Fibroblast of lung (primary cell): ENCODE measurements around the gene OR1S1. TPM values are rescaled to one million over a fixed set of nuclear protein-coding genes. Genes with fewer than 3 reads are reported as not detected.

Source experiments
- DNase-seq, 2 donors: peaks; one replicate each; pipeline versions ENCODE4 v3.0.0 to v3.0.0-alpha.2; 2010; ENCODE audit warnings: low read depth in 2 of 2
- H2AFZ ChIP-seq: 2 replicates; pipeline ENCODE4 v1.5.1; 2012; ENCODE audit warnings: low read length, control low read depth, inconsistent platforms
- H3K27ac ChIP-seq: 2 replicates; pipeline ENCODE4 v1.5.1; 2011; ENCODE audit warnings: low read length, control low read depth; ENCODE audit not compliant: insufficient read depth
- H3K27me3 ChIP-seq: 2 replicates; pipeline ENCODE4 v1.5.1; 2011; ENCODE audit warnings: mild to moderate bottlenecking, low read length; ENCODE audit not compliant: control insufficient read depth, insufficient read depth
- H3K36me3 ChIP-seq: 2 replicates; pipeline ENCODE4 v1.5.1; 2011; ENCODE audit warnings: low read length; ENCODE audit not compliant: control insufficient read depth, insufficient read depth
- H3K4me1 ChIP-seq: 2 replicates; pipeline ENCODE4 v1.5.1; 2011; ENCODE audit warnings: low read length; ENCODE audit not compliant: control insufficient read depth, insufficient read depth; ENCODE audit errors: extremely low read depth
- H3K4me2 ChIP-seq: 2 replicates; pipeline ENCODE4 v1.5.1; 2011; ENCODE audit warnings: low read length, control low read depth; ENCODE audit not compliant: insufficient read depth; ENCODE audit errors: extremely low read depth
- H3K4me3 ChIP-seq, 4 experiments: fragments of 200-600 bp in 1 of 4; sonication (generic) in 1 of 4; replicated peaks in 1 of 4; 2 replicates each; pipeline ENCODE4 v1.5.1; 2011 to 2016; ENCODE audit warnings: low read length in 4 of 4, low read depth in 3 of 4, mild to moderate bottlenecking in 3 of 4, control low read depth in 2 of 4, inconsistent platforms in 1 of 4, mixed read lengths in 1 of 4; ENCODE audit not compliant: insufficient read depth in 1 of 4; ENCODE audit errors: control extremely low read depth in 1 of 4
- H3K79me2 ChIP-seq: 2 replicates; pipeline ENCODE4 v1.5.1; 2012; ENCODE audit warnings: mild to moderate bottlenecking, low read length, inconsistent platforms; ENCODE audit not compliant: control insufficient read depth, insufficient read depth
- H3K9ac ChIP-seq: 2 replicates; pipeline ENCODE4 v1.5.1; 2011; ENCODE audit warnings: mild to moderate bottlenecking, low read length, control low read depth; ENCODE audit not compliant: insufficient read depth
- H3K9me3 ChIP-seq: 2 replicates; pipeline ENCODE4 v1.5.1; 2012; ENCODE audit warnings: low read depth, low read length; ENCODE audit not compliant: control insufficient read depth, insufficient read depth
- H4K20me1 ChIP-seq: 2 replicates; pipeline ENCODE4 v1.5.1; 2011; ENCODE audit warnings: low read length; ENCODE audit not compliant: control insufficient read depth, insufficient read depth; ENCODE audit errors: extremely low read depth
- CTCF ChIP-seq, 2 donors: IDR thresholded peaks in 1 of 2; conservative IDR thresholded peaks in 1 of 2; 1 replicate in 1 of 2; 2 replicates in 1 of 2; pipeline ENCODE4 v1.5.1; 2011 to 2012; ENCODE audit warnings: low read length in 2 of 2, control low read depth in 1 of 2, inconsistent platforms in 1 of 2, low read depth in 1 of 2, mild to moderate bottlenecking in 1 of 2
- EZH2 ChIP-seq: IDR thresholded peaks from 2 replicates; pipeline ENCODE4 v1.5.1; 2012; ENCODE audit warnings: low read length, control low read depth, mild to moderate bottlenecking; ENCODE audit errors: missing control alignments
- polyA plus RNA-seq, 2 donors: library from polyadenylated mRNA; depleted of rRNA in 1 of 2; stranded (reverse) in 1 of 2; unstranded in 1 of 2; fragments of >200 nt; gene quantifications; 2 replicates each; pipeline ENCODE4 v1.2.1, GENCODE V29; 2011 to 2012; ENCODE audit warnings: missing spikeins in 1 of 2
- total RNA-seq: library from RNA; depleted of rRNA; stranded (reverse); fragments of >200 nt; gene quantifications from 2 replicates; pipeline ENCODE4 v1.2.1, GENCODE V29; 2014

OR1S1 gene
- total and polyA plus RNA-seq, 2 donors (not counting 1 experiment from before 2014, with no cell fraction given): not detected

DNA sequence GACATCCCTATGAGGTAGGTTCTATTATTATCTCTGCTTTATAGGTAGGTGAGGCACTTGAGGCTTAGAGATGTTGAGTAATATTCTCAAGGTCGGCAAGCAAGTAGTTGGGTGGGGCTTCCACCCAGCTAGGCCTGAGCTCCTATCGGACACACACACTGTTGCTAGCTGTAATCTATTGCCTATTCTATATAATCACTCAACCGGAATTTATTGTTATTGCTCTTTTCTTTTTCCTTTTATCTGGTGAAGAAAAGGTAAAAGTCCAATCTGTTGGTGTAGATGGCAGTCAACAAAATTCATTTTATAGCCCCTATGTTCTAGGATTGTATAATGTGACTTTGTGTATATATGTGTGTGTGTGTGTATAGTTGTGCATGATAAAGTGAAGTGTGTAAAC lies 20.3 kb upstream of the OR1S1 start:
- Histone ChIP-seq H3K9ac (no peak overlapping the region), H3K9me3 (no peaks in the 10 kb centered on the region), H4K20me1 (no peaks in the 10 kb centered on the region), H3K4me2 (no peak overlapping the region), H2AFZ (no peak overlapping the region), H3K4me1 (no peaks in the 10 kb centered on the region), H3K27me3 (no peaks in the 10 kb centered on the region), H3K79me2 (no peaks in the 10 kb centered on the region), H3K4me3 (no peak overlapping the region), H3K27ac (no peak overlapping the region), H3K36me3 (no peaks in the 10 kb centered on the region)
- no peak for TF ChIP-seq CTCF (conservative IDR thresholded peaks at IDR 0.05 in 1 of 2, IDR thresholded peaks at IDR 0.05 in 1 of 2; ENCODE audit: low read depth in 1 of 2, low read length in 2 of 2)
- TF ChIP-seq EZH2: no peak
- no peak for DNase-seq

DNA sequence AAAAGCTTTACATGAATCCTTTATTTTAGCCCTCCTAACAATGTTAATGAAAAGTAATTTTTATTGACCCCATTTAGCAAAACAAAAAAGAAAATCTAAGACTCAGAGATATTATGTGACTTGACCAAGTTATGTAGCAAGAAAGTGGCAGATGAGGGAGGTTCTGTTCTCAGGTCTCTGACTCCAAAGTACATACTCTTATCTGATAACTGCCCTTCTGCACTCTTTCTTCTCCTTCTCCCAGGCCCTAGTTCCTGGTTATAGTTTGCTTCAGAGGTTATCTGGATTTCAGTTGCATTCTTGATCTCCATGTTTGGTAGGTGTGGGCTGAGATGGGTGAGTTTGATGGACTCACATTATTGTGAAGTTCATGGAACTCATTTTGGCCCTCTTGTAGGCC lies 19.1 kb upstream of the OR1S1 start:
- H3K79me2 ChIP-seq: no peaks in the 10 kb centered on the region
- TF ChIP-seq CTCF (conservative IDR thresholded peaks at IDR 0.05 in 1 of 2, IDR thresholded peaks at IDR 0.05 in 1 of 2; ENCODE audit: low read depth in 1 of 2, low read length in 2 of 2): no peak
- no peak for TF ChIP-seq EZH2
- H3K36me3 ChIP-seq: no peaks in the 10 kb centered on the region
- H3K27me3 ChIP-seq: no peaks in the 10 kb centered on the region
- H3K4me1 ChIP-seq: no peaks in the 10 kb centered on the region
- no peak overlapping the region for H2AFZ ChIP-seq
- no peak for DNase-seq
- H3K4me2 ChIP-seq: no peak overlapping the region
- H3K9me3 ChIP-seq: no peaks in the 10 kb centered on the region
- H3K27ac ChIP-seq: no peak overlapping the region
- H3K4me3 ChIP-seq: no peak overlapping the region
- H4K20me1 ChIP-seq: no peaks in the 10 kb centered on the region
- no peak overlapping the region for H3K9ac ChIP-seq

GRCh38 chr11:58195939-58196338 lies 16.6 kb upstream of the OR1S1 start:
- H3K4me1 ChIP-seq: no peaks in the 10 kb centered on the region
- no peak for DNase-seq
- no peak overlapping the region for H3K4me3 ChIP-seq
- no peaks in the 10 kb centered on the region for H3K9me3 ChIP-seq
- no peaks in the 10 kb centered on the region for H4K20me1 ChIP-seq
- no peak overlapping the region for H3K27ac ChIP-seq
- no peaks in the 10 kb centered on the region for H3K27me3 ChIP-seq
- H3K9ac ChIP-seq: no peak overlapping the region
- no peaks in the 10 kb centered on the region for H3K36me3 ChIP-seq
- TF ChIP-seq EZH2 (no peak), CTCF (conservative IDR thresholded peaks at IDR 0.05 in 1 of 2, IDR thresholded peaks at IDR 0.05 in 1 of 2; ENCODE audit: low read depth in 1 of 2, low read length in 2 of 2) (no peak)
- H3K4me2 ChIP-seq: no peak overlapping the region
- no peak overlapping the region for H2AFZ ChIP-seq
- no peaks in the 10 kb centered on the region for H3K79me2 ChIP-seq
